Ovary (tissue), 3 donors: Measurements from ENCODE around the gene RNF5.

ENCODE experiments used
- CTCF ChIP-seq, 3 donors: fragments of 450-650 bp in 2 of 3; fragments of 200-600 bp in 1 of 3; IDR thresholded peaks; one replicate each; pipeline versions ENCODE4 v1.5.1 to v1.8.0; 2016 to 2022; ENCODE audit warnings: antibody characterized with exemption in 3 of 3, mild to moderate bottlenecking in 1 of 3
- POLR2A ChIP-seq: fragments of 450-650 bp; IDR thresholded peaks from one replicate; pipeline ENCODE4 v1.6.1; 2017; ENCODE audit warnings: antibody characterized with exemption, mild to moderate bottlenecking, moderate library complexity
- donor health status: DM: no; HTN: no; CAD: no.

- TF ChIP-seq CTCF (IDR thresholded peaks at IDR 0.05): no peak
- no peak for TF ChIP-seq POLR2A
These were observed 22.7 kb downstream of the RNF5 start for GRCh38 chr6:32200711-32201475.
